Activated CD4-positive, alpha-beta memory T cell treated with anti-CD3 and anti-CD28 coated beads for 36 hours (primary cell): ENCODE measurements around the gene COL5A2. TPM values are rescaled to one million over a fixed set of nuclear protein-coding genes. Genes with fewer than 3 reads are reported as not detected.

Experiments
- CTCF ChIA-PET: fragments of 350-600 bp; sonication (Branson Sonifier 250); formaldehyde crosslinking; loops from one replicate; lab custom pipeline; 2021; ENCODE audit warnings: antibody characterized with exemption, inconsistent platforms; lab: Charles Lee
- POLR2A ChIA-PET: fragments of 350-600 bp; sonication (Branson Sonifier 250); formaldehyde crosslinking; loops from one replicate; lab custom pipeline; 2021; ENCODE audit warnings: antibody characterized with exemption; lab: Charles Lee
- DNase-seq: peaks from one replicate; pipeline ENCODE4 v3.0.0-alpha.2; 2020
- H3K27ac Mint-ChIP-seq: one replicate; pipeline ENCODE4 v1.8.0; 2021; ENCODE audit warnings: mixed read lengths
- H3K27me3 Mint-ChIP-seq: one replicate; pipeline ENCODE4 v1.8.0; 2021; ENCODE audit warnings: mixed read lengths
- H3K36me3 Mint-ChIP-seq: one replicate; pipeline ENCODE4 v1.8.0; 2021; ENCODE audit warnings: mixed read lengths
- H3K4me1 Mint-ChIP-seq: one replicate; pipeline ENCODE4 v1.8.0; 2021; ENCODE audit warnings: low read depth, mixed read lengths
- H3K4me3 Mint-ChIP-seq: one replicate; pipeline ENCODE4 v1.8.0; 2021; ENCODE audit warnings: mild to moderate bottlenecking, mixed read lengths
- H3K9me3 Mint-ChIP-seq: one replicate; pipeline ENCODE4 v1.8.0; 2021; ENCODE audit warnings: mixed read lengths
- intact Hi-C: fragments of 100-400 bp; cut with micrococcal nuclease; formaldehyde crosslinking; loops from one replicate; pipeline ENCODE4 v1.15.1; 2023
- total RNA-seq, 2 experiments: library from RNA; stranded (reverse); gene quantifications; one replicate each; pipeline ENCODE4 v1.2.3, GENCODE V29; 2021

The COL5A2 gene
- total RNA-seq, 2 experiments from 2014 or later: 0.83 to 0.85 TPM

GRCh38 chr2:189177251-189177840, 2.2 kb downstream of the COL5A2 start:
- no peak overlapping the region for H3K27ac Mint-ChIP-seq
- H3K9me3 Mint-ChIP-seq: no peaks in the 10 kb centered on the region
- ChIA-PET CTCF (interaction anchor here (1.4 to 1.5 kb wide), 2 partner anchors 35 to 110 kb away, joined by 4 to 5 read pairs; no protein-coding TSS in a partner anchor), POLR2A (no interaction called here)
- H3K27me3 Mint-ChIP-seq: peaks cover 3% of the 10 kb centered on the region
- no peak overlapping the region for H3K4me3 Mint-ChIP-seq
- intact Hi-C loops: no loop called here
- DNase-seq: no peak
- no peaks in the 10 kb centered on the region for H3K36me3 Mint-ChIP-seq
- H3K4me1 Mint-ChIP-seq: peaks cover 11% of the 10 kb centered on the region

- Mint-ChIP-seq H3K27me3 (peaks cover 3% of the 10 kb centered on the region), H3K9me3 (no peaks in the 10 kb centered on the region), H3K4me1 (peaks cover 11% of the 10 kb centered on the region), H3K27ac (no peak overlapping the region), H3K36me3 (no peaks in the 10 kb centered on the region), H3K4me3 (no peak overlapping the region)
- ChIA-PET POLR2A (no interaction called here), CTCF (no interaction called here)
- intact Hi-C loops: no loop called here
- no peak for DNase-seq
Measured at GRCh38 chr2:189176516-189176915, 3.0 kb downstream of the COL5A2 start.

GRCh38 chr2:189175869-189176433, 3.6 kb downstream of the COL5A2 start:
- Mint-ChIP-seq H3K4me1 (peaks cover 11% of the 10 kb centered on the region), H3K27ac (no peak overlapping the region), H3K9me3 (no peaks in the 10 kb centered on the region), H3K4me3 (no peak overlapping the region), H3K27me3 (peaks cover 3% of the 10 kb centered on the region), H3K36me3 (no peaks in the 10 kb centered on the region)
- intact Hi-C loops: no loop called here
- POLR2A ChIA-PET: no interaction called here
- no peak for DNase-seq
- CTCF ChIA-PET: no interaction called here

- no peak for DNase-seq
Measured at GRCh38 chr2:189171956-189172609, 7.5 kb downstream of the COL5A2 start.

GRCh38 chr2:189168856-189169499, 10.6 kb downstream of the COL5A2 start:
- no peaks in the 10 kb centered on the region for H3K36me3 Mint-ChIP-seq
- H3K4me1 Mint-ChIP-seq: no peaks in the 10 kb centered on the region
- POLR2A ChIA-PET: no interaction called here
- H3K9me3 Mint-ChIP-seq: no peaks in the 10 kb centered on the region
- CTCF ChIA-PET: interaction anchor here (1.6 kb wide), 1 partner anchor 23 kb away, joined by 3 read pairs; no protein-coding TSS in a partner anchor
- no peak overlapping the region for H3K27ac Mint-ChIP-seq
- intact Hi-C loops: no loop called here
- no peak overlapping the region for H3K4me3 Mint-ChIP-seq
- H3K27me3 Mint-ChIP-seq: no peaks in the 10 kb centered on the region
- DNase-seq: no peak

More at GRCh38 chr2:189171956-189172609, 7.5 kb downstream of the COL5A2 start:
- ChIA-PET CTCF (interaction anchor here (1.2 kb wide), 1 partner anchor 115 kb away, joined by 3 read pairs; no protein-coding TSS in a partner anchor), POLR2A (no interaction called here)
- Mint-ChIP-seq H3K27me3 (no peaks in the 10 kb centered on the region), H3K27ac (no peak overlapping the region), H3K36me3 (no peaks in the 10 kb centered on the region), H3K9me3 (no peaks in the 10 kb centered on the region), H3K4me1 (no peaks in the 10 kb centered on the region), H3K4me3 (no peak overlapping the region)
- intact Hi-C loops: no loop called here

- no peaks in the 10 kb centered on the region for H3K4me1 Mint-ChIP-seq
- intact Hi-C loops: no loop called here
- no peak overlapping the region for H3K27ac Mint-ChIP-seq
- POLR2A ChIA-PET: no interaction called here
- CTCF ChIA-PET: interaction anchor here (0.6 kb wide), 1 partner anchor 248 kb away, joined by 3 read pairs; no protein-coding TSS in a partner anchor
- no peaks in the 10 kb centered on the region for H3K9me3 Mint-ChIP-seq
- H3K36me3 Mint-ChIP-seq: no peaks in the 10 kb centered on the region
- H3K4me3 Mint-ChIP-seq: no peak overlapping the region
- no peak for DNase-seq
- H3K27me3 Mint-ChIP-seq: no peaks in the 10 kb centered on the region
Measured at GRCh38 chr2:189165656-189166380, 13.7 kb downstream of the COL5A2 start.

GRCh38 chr2:189164746-189165145, 14.8 kb downstream of the COL5A2 start:
- POLR2A ChIA-PET: no interaction called here
- intact Hi-C loops: no loop called here
- no peak overlapping the region for H3K27ac Mint-ChIP-seq
- no peak overlapping the region for H3K4me3 Mint-ChIP-seq
- H3K4me1 Mint-ChIP-seq: no peaks in the 10 kb centered on the region
- no peaks in the 10 kb centered on the region for H3K36me3 Mint-ChIP-seq
- CTCF ChIA-PET: no interaction called here
- no peaks in the 10 kb centered on the region for H3K27me3 Mint-ChIP-seq
- no peak for DNase-seq
- H3K9me3 Mint-ChIP-seq: no peaks in the 10 kb centered on the region

- DNase-seq: no peak
- H3K4me1 Mint-ChIP-seq: no peaks in the 10 kb centered on the region
- ChIA-PET POLR2A (interaction anchor here (0.7 kb wide), 1 partner anchor 20 kb away, joined by 3 read pairs; no protein-coding TSS in a partner anchor), CTCF (interaction anchor here (0.6 kb wide), 1 partner anchor 257 kb away, joined by 6 read pairs; no protein-coding TSS in a partner anchor)
- H3K27ac Mint-ChIP-seq: no peak overlapping the region
- H3K9me3 Mint-ChIP-seq: no peaks in the 10 kb centered on the region
- no peaks in the 10 kb centered on the region for H3K27me3 Mint-ChIP-seq
- no peak overlapping the region for H3K4me3 Mint-ChIP-seq
- intact Hi-C loops: no loop called here
- no peaks in the 10 kb centered on the region for H3K36me3 Mint-ChIP-seq
Measured at GRCh38 chr2:189163889-189164288, 15.7 kb downstream of the COL5A2 start.

GRCh38 chr2:189162566-189162965, 17.0 kb downstream of the COL5A2 start:
- DNase-seq: no peak
- intact Hi-C loops: no loop called here
- H3K9me3 Mint-ChIP-seq: no peaks in the 10 kb centered on the region
- ChIA-PET POLR2A (no interaction called here), CTCF (no interaction called here)
- H3K36me3 Mint-ChIP-seq: no peaks in the 10 kb centered on the region
- H3K4me3 Mint-ChIP-seq: no peak overlapping the region
- H3K27me3 Mint-ChIP-seq: no peaks in the 10 kb centered on the region
- H3K4me1 Mint-ChIP-seq: no peaks in the 10 kb centered on the region
- H3K27ac Mint-ChIP-seq: no peak overlapping the region

- Mint-ChIP-seq H3K27me3 (no peaks in the 10 kb centered on the region), H3K9me3 (no peaks in the 10 kb centered on the region), H3K4me1 (no peaks in the 10 kb centered on the region), H3K4me3 (no peak overlapping the region), H3K36me3 (no peaks in the 10 kb centered on the region), H3K27ac (no peak overlapping the region)
- ChIA-PET POLR2A (no interaction called here), CTCF (interaction anchor here (2.1 kb wide), 1 partner anchor 19 kb away, joined by 8 read pairs; no protein-coding TSS in a partner anchor)
- intact Hi-C loops: no loop called here
- DNase-seq: no peak
Measured at GRCh38 chr2:189161894-189162293, 17.7 kb downstream of the COL5A2 start.

- DNase-seq: no peak
- Mint-ChIP-seq H3K9me3 (no peaks in the 10 kb centered on the region), H3K27ac (no peak overlapping the region), H3K4me1 (no peaks in the 10 kb centered on the region), H3K4me3 (no peak overlapping the region), H3K27me3 (no peaks in the 10 kb centered on the region), H3K36me3 (no peaks in the 10 kb centered on the region)
- CTCF ChIA-PET: interaction anchor here (2.1 kb wide), 1 partner anchor 17 kb away, joined by 8 read pairs; no protein-coding TSS in a partner anchor
- POLR2A ChIA-PET: no interaction called here
- intact Hi-C loops: no loop called here
Measured at GRCh38 chr2:189159717-189160116, 19.8 kb downstream of the COL5A2 start.
